GM12872 (cell line): Measurements from ENCODE around the gene ESRRB.
A peak's percentile ranks its signal among the peaks of the same experiment; 100 is the strongest.

ENCODE experiments used
- CTCF ChIP-seq: IDR thresholded peaks from 3 replicates; pipeline ENCODE4 v1.5.1; 2011; ENCODE audit warnings: low read depth, mild to moderate bottlenecking, low read length, moderate library complexity; ENCODE audit not compliant: insufficient read depth

ESRRB gene

GRCh38 chr14:76434220-76434619, 58.3 kb downstream of the ESRRB start:
- TF ChIP-seq CTCF: no peak

- no peak for TF ChIP-seq CTCF
These were observed 63.4 kb downstream of the ESRRB start for GRCh38 chr14:76439237-76439775.

- TF ChIP-seq CTCF: no peak
These were observed 70.5 kb downstream of the ESRRB start for GRCh38 chr14:76446486-76446885.

GRCh38 chr14:76446921-76447320, 71.0 kb downstream of the ESRRB start:
- TF ChIP-seq CTCF: no peak

- no peak for TF ChIP-seq CTCF
These were observed 74.5 kb downstream of the ESRRB start for GRCh38 chr14:76450476-76450875.

- peak; percentile 64 for TF ChIP-seq CTCF
These were observed 80.3 kb downstream of the ESRRB start for GRCh38 chr14:76456200-76456599.

GRCh38 chr14:76456891-76457586, 81.1 kb downstream of the ESRRB start:
- TF ChIP-seq CTCF: no peak
